ENCODE measurements around the gene ZDHHC14. TPM values are rescaled to one million over a fixed set of nuclear protein-coding genes. Genes with fewer than 3 reads are reported as not detected.

The ZDHHC14 gene
- total RNA-seq, 1 donor from 2014 or later, result 23.5 TPM

DNA sequence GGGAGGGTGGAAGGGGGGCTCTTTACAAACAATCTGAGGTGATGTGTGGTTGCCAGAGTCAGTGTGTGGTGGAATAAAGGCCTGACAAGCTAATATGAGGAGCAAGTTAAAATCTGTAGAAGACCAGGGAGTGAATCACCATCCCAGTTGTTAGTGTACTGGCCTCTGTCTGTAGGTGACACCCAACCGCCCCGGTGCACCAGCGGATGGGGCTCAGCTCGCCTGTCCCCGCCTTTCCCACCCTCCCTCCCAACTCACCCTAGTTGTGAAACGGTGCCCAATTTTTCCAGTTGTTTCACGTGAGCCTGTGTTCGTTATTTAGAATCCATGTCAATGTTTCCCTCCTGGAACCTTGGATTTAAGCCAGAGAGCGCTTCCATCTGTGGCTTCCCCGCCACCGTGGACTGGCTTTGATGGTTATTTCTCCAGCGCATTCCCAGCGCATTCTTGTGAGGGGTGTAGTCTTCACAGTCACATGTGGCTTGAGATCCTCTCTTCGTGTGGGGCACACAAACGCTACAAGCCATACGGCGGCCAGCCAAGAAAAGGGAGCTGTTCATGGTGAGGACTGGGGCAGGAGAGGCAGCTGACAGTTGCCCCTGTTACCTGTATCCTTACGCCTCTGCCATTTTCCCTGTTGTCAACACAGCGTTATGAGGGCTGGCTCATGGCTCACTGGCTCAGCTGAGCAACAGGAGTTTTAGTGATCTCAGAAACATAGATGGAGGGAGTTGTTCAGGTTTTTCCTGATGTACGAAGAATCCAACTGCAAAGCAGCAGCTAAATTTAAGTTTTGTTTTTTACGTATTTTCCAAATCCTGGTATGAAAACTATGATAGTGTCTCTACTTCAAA is 137.6 kb downstream of the ZDHHC14 start:
- no peak for DNase-seq (ENCODE audit: low spot score)

DNA sequence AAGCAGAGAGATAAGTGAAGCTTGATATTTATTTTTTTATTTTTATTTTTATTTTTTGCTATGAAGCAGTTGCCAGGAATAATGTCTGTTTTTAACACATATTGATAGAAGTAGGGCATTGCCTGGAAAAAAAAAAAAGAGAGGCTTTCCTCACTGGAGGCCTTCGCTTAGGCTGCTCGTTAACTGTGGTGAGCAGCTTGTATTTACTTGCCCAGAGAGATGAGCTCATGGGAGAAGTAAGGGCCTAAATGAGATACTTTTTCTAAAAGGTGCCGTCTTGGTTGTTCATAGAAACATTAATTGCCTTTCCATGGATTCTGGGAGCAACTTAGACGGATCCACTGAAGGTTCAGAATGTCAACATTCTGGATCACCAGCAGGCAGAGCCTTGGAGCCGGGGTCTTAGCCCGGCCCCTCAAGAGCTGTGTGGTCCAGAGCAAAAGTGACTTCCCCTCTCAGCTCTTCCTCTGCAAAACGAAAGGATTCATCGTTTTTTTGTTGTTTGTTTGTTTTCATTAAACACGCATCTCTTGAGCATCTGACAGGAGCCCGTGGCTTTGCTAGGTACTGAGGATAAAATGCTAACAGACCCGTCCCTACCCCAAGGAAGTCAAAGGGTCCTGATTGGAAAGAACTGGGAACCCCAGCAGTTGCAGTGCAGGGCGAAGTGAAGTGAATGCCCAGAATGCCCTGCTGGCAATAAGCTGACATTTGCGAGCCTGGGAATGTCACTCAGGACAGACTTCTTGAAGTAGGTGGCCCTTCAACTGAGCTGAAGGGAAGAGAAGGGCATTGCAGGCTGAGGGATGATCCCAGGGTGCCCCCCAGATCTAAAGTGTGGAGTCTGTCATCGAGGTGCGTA is 138.5 kb downstream of the ZDHHC14 start:
- DNase-seq (ENCODE audit: low spot score), result no peak

DNA sequence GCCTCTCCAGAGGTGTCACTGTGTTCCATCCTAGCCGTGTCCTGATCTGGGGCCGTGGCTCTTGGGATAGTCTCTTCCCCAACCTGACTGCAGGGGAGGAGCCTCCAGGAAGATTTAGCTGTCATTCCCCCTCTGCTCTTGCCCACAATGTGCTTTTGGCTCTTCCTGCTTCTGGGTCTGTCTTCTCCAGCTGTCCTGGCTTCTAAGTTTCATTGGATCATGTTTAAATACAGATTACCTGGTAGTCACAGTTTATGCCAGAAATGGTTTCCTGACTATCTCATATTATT is 139.1 kb downstream of the ZDHHC14 start:
- no peak for DNase-seq (ENCODE audit: low spot score)

DNA sequence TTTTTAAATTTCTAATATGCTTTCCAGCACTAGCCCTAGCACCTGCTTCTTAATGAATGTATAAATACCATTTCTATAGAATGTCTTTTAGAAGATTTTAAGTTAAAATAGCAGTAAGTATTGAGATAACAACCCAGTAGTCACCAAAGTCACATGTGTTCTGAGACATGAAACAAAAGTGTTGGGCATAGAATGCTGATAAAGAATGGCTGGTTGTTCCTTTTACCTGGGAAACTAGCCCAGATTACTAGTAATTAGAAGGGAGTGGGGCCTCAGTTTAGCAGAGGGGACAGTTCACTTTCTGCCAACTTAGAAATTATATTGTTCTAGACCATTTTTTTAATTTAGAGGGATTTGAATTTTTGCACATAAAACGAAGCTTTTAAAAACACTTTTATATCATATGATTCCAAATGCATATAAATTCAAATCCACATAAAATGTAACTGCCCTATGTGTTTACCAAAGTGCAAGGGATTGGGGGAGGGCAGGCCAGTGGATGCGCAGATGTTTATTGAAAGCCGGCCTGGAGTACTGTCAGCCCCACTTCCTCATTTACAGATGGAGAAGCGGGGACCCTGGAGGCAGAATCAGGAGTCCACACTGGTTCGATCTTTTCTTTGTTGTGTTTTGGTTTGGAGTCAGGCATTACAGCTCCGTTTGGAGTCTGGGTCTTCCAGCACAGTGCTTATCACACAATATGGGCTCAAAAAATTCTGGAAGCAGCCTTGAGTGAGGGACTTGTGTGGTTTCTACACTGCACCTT is 139.8 kb downstream of the ZDHHC14 start:
- no peak for DNase-seq (ENCODE audit: low spot score)

DNA sequence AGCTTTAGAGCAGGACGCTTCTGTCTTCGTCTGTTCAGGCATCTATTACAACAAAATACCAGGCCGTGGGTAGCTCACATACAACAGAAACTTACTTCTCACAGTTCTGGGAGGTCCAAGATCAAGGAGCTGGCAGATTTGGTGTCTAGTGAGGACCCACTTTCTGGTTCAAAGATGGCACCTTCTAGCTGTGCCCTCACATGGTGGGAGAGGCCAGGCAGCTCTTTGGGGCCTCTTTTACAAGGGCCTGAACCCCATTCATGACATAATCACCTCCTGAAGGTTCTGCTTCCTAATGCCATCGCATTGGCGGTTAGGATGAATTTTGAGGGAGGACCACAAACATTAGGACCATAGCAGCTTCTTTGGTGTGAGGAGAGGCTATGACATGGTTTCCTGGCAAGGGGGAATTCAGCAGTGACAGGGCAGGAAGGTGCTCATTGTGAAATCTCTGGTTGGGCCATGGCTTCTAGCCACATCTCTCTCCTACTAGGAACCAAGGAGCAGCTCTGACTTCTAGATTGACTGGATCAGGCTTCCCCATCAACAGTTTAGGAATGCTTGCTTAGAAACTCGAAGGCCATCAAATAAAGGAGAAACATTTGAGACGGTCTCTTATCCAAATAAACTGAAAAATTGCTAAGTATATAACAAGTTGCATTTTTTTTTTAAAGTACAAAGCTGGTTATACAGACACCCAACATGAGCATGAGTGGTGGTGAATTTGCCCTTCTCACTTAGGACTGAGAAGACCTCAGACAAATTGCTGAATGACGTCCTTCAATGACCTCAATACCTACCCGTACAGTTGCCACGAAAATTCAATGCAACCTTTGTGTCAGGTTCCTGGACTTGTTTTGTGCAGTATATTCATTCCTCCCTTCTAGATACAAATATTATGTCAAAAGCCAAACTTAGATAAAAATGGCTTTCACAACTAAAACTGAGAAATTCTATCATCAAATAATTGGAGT is 140.7 kb downstream of the ZDHHC14 start:
- DNase-seq (ENCODE audit: low spot score), result no peak

DNA sequence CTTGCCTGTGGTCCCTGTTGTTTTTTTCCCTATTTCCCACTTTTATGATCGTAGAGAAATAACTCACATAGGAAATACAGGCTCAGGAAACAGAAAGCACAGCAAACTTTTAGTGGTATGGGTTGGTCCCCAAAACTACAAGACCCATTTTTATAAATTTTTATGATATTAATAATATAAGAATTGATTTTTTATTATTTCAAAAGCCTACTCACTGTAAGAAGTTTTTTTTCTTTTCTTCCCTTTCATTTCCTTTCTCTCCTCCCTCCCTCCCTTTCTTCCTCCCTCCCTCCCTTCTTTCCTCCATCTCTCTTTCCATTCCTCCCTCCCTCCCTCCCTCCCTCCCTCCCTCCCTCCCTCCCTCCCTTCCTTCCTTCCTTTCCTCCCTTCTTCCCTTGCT is 141.5 kb downstream of the ZDHHC14 start:
- DNase-seq (ENCODE audit: low spot score), result no peak

DNA sequence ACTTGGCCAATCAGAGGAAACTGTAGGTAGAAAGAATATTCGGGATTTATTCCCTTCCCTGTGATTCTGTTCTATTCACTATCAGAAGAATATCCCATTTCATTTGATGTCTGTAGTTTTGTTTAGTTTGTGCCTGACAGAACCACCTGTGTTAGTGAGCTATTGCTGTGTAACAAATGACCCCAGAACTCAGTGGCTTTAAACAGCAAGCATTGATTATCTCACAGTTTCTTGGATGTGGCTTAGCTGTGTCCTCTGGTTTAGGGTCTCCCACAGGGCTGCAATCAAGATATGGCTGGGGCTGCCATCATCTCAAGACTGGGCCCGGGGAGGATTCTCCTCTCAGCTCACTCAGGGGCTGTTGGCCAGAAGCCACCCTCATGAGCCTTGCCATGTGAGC is 143.7 kb downstream of the ZDHHC14 start:
- no peak for DNase-seq (ENCODE audit: low spot score)

DNA sequence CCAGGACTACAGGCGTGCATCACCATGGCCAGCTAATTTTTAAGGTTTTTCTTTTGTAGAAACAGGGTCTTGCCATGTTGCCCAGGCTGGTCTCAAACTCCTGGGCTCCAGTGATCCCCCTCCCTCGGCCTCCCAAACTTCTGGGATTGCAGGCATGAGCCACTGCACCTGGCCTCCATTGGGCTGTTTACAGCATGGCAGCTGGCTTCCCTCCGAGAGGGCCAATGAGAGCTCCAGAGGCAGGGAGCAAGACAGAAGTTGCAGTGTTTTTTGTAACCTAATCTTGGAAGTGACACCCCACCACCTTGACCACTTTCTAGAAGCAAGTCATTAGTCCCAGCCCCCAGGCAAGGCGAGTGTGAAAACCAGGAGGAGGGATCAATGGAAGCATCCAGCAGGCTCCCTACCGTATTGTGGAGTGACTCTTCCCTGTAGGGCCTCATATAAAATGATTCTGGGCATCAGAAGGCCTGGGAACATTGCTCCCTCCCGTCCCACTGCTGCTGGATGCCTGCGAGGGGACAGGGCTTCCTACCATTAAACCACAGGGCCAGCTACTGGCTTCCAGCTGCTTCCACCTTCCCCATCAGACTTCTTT is 144.4 kb downstream of the ZDHHC14 start:
- DNase-seq (ENCODE audit: low spot score), result no peak

DNA sequence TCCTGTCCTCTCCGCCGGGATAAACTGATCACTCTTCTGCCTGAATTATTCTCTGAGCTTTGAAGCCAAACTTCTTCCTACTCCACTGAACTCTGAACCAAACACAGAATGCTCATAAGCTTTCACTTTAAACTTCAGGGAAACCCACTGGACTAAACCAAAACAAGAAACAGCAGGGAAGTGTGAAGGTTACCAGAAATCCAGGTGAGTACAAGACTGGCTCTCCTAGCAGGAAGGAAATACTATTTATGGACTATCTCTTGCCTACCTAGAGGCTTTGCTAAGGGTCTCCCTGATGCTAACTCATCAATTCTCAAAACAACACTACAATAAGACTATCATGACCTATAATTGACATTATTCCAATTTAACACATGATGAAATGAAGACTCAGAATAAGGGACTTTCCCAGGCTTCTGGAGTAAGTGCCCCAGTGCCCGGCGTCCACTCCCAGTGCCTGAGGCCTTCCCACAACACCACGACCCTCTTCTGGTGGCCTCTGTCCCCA is 145.0 kb downstream of the ZDHHC14 start:
- DNase-seq (ENCODE audit: low spot score), result no peak

DNA sequence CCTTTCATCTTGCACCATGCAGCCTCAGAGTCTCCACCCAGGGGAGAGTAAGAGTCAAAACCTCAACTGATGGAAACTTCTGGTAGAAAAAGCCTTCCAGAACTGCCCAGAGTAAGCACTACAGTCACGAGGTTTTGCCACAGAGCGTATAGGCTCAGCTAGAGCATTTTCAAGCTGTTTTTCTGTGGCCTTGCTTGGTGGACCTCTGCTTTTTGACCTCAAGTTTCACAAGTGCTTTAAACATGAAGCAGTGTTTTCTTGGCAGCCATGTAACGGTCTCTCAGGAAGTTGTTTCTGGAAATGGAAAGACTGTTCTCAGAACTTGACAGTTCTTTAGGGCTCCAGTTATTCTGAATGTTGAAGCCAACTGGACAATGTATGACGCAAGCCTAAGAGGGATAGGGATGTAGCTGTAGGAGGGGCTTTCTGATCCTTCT is 146.5 kb downstream of the ZDHHC14 start:
- no peak for DNase-seq (ENCODE audit: low spot score)

DNA sequence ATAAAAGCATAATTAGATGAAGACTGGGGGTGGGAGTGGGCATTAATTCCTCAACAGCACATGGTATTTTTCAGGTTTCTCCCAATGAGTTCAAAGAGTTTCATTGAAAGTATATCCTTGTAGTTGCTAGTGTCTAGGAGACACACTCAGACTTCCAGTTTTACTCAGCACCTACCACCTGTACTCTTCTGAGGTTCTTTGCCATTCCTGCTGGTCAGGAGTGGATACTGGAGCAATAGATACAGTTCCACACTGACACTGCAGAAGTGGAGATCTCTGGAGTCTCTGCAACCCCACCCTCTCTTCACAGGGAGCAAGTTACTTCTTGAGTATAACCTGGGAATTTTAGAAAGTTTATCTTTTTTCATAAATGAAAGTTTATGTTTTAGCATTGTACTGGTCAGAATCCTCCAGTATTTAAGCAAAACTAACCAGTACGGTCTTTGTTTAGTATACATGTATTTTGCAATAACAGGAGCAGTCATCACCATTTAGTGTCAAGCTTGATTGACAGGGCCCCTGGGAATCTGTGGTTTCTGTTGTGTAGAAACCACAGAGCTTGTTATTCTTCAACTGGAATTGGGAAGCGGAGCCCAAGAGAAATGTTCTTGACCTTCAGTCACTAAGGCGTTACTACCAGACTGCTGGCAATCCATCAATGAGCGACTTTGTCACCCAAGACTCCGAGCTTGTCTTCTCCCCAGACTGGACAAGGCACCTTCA is 148.1 kb downstream of the ZDHHC14 start:
- DNase-seq (ENCODE audit: low spot score), result no peak

DNA sequence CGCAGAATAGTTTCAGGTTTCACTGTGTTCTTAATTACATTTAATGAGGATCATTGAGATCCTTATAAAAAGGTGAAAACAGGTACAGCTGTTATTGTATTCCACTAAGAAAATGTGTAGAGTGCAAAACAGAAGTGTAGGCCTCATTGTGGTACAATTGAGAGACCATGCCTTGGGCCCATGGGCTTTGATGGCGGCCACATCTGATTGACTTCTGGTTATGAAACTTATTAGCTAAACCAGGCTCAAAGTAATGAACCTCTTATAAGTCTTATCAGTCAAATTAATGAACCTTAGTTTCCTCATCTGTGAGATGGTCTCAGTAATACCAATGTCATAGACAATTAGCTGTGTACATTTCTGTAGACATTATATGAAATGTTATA is 148.7 kb downstream of the ZDHHC14 start:
- no peak for DNase-seq (ENCODE audit: low spot score)

DNA sequence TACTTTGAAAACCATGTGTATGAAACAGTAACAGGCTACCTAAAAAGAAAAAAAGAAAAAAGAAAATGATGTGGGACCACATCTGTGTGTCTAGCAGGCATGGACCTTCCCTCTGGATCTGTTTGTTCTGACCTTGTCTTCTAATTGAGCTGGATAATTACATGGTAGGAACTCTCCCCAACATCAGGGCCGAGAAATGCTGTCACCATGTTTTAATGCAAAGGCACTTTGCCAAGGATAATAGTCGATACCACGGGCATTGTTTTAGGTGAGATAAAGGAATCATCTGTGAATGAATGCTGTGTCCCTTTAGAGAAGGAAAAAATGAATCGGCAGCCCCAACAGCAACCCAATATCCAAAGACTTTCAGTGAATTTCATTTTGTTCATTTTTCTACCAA is 149.1 kb downstream of the ZDHHC14 start:
- no peak for DNase-seq (ENCODE audit: low spot score)

DNA sequence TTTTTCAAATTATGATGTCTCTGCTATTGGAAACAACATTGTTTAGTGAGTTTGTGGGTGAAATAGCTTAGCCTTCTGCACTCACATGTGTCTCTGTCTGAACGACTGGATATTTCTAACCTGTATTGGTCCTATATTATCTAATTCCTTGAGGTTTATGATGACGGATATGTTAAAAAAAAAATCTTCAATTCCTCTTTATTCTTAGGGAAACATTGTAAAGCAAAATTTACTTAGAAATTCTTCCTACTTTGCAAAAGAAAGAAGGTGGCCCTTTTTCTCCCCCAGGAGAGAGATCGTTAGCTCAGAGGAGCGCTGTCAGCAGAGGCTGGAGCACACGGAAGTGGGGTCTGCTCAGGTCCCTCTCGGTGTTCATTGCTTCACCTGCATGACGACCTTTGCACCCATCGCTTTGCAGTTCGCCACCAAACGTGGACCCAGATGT is 149.8 kb downstream of the ZDHHC14 start:
- DNase-seq (ENCODE audit: low spot score), result no peak

DNA sequence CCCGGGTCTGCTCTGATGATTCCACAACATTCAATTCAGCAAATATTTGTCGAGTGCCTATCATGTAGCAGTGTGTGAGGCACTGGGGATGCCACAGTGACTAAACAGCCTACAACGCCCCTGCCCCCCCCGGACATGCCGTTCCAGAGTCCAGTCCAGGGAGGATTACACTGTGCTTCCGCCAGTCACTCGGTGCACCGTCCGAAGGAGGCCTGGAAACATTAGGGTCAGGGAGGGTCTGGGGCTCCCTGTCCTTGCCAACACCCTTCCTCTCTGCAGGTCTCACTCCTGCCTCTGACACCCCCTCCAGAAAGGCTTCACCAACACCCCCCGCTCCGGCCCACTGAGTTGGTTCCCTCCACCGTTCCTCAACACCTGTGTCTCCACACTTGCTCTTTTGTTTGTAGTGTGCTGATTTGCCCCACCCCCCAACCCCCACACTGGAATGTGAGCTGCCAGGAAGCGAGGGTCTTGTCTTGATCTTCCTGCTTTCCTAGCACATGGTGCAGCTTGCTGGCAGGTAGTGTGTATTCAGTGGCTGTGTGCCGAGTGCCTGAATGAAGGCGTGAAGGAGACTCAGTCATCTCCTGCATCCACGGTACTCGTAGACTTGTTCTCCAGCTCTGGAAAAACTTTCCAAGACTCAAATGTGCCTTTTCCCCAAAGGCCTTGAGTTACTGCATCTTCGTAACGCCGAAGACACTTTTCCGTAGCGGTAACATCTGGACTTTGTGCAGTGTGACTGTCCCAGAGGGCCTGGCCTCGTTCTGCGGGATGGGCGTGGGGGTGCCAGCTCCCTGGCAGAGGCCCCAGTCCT is 150.4 kb downstream of the ZDHHC14 start:
- no peak for DNase-seq (ENCODE audit: low spot score)

DNA sequence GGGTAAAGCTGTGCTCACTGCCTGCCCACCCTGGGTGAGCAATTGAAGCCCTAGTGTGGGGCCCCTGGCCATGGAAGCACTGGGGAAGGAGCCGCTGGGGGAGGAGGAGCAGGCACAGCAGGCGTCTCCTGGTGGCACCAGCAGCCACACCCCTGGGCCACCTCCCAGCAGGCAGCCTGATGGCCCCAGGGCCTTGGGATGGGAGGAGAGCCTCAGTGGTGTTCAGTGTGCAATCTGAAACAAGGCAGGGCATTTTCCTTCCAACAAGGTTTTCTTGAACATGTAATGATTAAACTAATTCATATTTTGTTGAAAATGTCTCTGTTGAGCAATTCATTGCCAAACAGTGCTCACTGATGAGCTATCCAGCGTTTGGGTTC is 151.0 kb downstream of the ZDHHC14 start:
- DNase-seq (ENCODE audit: low spot score), result no peak

DNA sequence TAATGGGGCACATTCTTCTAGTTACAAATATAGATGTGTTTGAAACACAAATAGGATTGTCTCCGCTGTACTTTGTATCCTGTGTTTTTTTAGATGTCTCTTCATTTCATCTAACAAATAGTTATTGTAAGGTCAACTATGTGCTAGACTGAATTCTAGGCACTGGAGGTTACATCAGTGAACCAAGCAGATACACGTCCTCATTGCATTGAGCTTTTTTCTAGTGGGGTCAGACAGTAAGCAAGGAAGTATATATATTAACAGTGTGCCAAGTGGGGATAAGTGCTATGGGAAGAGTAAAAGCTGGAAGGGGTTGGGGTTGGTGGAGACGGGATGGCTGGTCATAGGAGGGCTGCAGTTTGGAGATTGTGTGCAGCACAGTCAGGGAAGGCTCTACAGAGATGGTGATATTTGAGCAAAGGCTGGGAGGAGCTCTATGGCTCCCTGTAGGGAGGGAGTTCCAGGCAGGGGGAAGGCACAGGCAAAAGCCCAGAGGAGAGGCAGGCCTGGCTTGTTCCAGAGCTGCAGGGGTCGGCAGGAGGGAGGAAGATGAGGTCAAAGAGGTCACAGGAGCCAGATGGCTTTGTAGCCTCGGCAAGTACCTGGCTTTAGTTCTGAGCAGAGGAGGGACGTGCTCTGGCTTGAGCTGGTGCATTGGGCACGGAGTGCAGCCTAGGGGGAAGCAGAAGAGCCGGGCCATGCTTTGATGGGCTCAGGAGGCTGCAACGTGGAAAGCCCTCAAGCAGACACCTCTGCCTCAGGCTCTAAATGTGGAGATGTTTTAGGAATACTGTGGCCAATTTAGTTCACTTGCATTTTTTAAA is 152.3 kb downstream of the ZDHHC14 start:
- no peak for DNase-seq (ENCODE audit: low spot score)
